GM23338 (cell line): Measurements from ENCODE around the gene TBC1D9. TPM values are rescaled to one million over a fixed set of nuclear protein-coding genes. Genes with fewer than 3 reads are reported as not detected.

Source experiments
- ATAC-seq: fragments of 200-7000 bp; cut with Tn5 transposase; 3 replicates; pipeline ENCODE4 v1.9.1; 2020
- DNase-seq: peaks from one replicate; pipeline ENCODE4 v3.0.0-alpha.2; 2015; ENCODE audit warnings: low spot score
- H2AFZ ChIP-seq: fragments of 200-600 bp; sonication (generic); 2 replicates; pipeline ENCODE4 v1.8.0; 2016; ENCODE audit warnings: antibody characterized with exemption, mild to moderate bottlenecking, moderate library complexity
- H3F3A ChIP-seq: fragments of 200-600 bp; sonication (generic); replicated peaks from 2 replicates; pipeline ENCODE4 v1.8.0; 2017; ENCODE audit warnings: antibody characterized with exemption, mixed run types, low read depth
- H3K27ac ChIP-seq: fragments of 200-600 bp; sonication (generic); 2 replicates; pipeline ENCODE4 v1.6.1; 2016; ENCODE audit warnings: low read depth
- H3K27me3 ChIP-seq: fragments of 200-600 bp; sonication (generic); 2 replicates; pipeline ENCODE4 v1.8.0; 2016; ENCODE audit warnings: mild to moderate bottlenecking, mixed run types, moderate library complexity; ENCODE audit not compliant: insufficient read depth
- H3K36me3 ChIP-seq: fragments of 200-600 bp; sonication (generic); 2 replicates; pipeline ENCODE4 v1.8.0; 2016; ENCODE audit warnings: mild to moderate bottlenecking; ENCODE audit not compliant: insufficient read depth
- H3K4me1 ChIP-seq: fragments of 200-600 bp; sonication (generic); 2 replicates; pipeline ENCODE4 v1.8.0; 2016; ENCODE audit warnings: mild to moderate bottlenecking, moderate library complexity; ENCODE audit not compliant: insufficient read depth
- H3K4me2 ChIP-seq: fragments of 200-600 bp; sonication (generic); 2 replicates; pipeline ENCODE4 v1.7.1; 2017; ENCODE audit warnings: mixed run types
- H3K4me3 ChIP-seq: fragments of 200-600 bp; sonication (generic); 2 replicates; pipeline ENCODE4 v1.6.1; 2016; ENCODE audit warnings: mixed run types
- H3K79me2 ChIP-seq: fragments of 200-600 bp; sonication (generic); replicated peaks from 2 replicates; pipeline ENCODE4 v1.8.0; 2017; ENCODE audit warnings: mild to moderate bottlenecking; ENCODE audit not compliant: insufficient read depth
- H3K9me2 ChIP-seq: fragments of 200-600 bp; sonication (generic); 2 replicates; pipeline ENCODE4 v1.8.0; 2017; ENCODE audit not compliant: insufficient read depth
- H4K20me1 ChIP-seq: fragments of 200-600 bp; sonication (generic); replicated peaks from 2 replicates; pipeline ENCODE4 v1.8.0; 2017; ENCODE audit warnings: mild to moderate bottlenecking; ENCODE audit not compliant: insufficient read depth
- H3K27ac Mint-ChIP-seq: 2 replicates; pipeline ENCODE4 v1.8.0; 2020; ENCODE audit warnings: inconsistent platforms, mild to moderate bottlenecking, moderate library complexity, mixed read lengths
- H3K27me3 Mint-ChIP-seq: 3 replicates; pipeline ENCODE4 v1.8.0; 2022; ENCODE audit warnings: low read depth, mild to moderate bottlenecking, moderate library complexity, mixed read lengths, inconsistent platforms; ENCODE audit not compliant: insufficient read depth, poor library complexity
- H3K36me3 Mint-ChIP-seq: 3 replicates; pipeline ENCODE4 v1.8.0; 2021; ENCODE audit warnings: low read depth, mild to moderate bottlenecking, inconsistent platforms, moderate library complexity, mixed read lengths
- H3K4me1 Mint-ChIP-seq: 3 replicates; pipeline ENCODE4 v1.8.0; 2020; ENCODE audit warnings: mild to moderate bottlenecking, inconsistent platforms, mixed read lengths
- H3K4me3 Mint-ChIP-seq: 3 replicates; pipeline ENCODE4 v1.8.0; 2021; ENCODE audit warnings: moderate library complexity, mild to moderate bottlenecking, inconsistent platforms, mixed read lengths
- H3K9me3 Mint-ChIP-seq: 3 replicates; pipeline ENCODE4 v1.8.0; 2020; ENCODE audit warnings: moderate library complexity, mild to moderate bottlenecking, inconsistent platforms, mixed read lengths
- CREB1 ChIP-seq: fragments of 250-450 bp; sonication (Bioruptor Pico); IDR thresholded peaks from 2 replicates; pipeline ENCODE4 v1.5.0; 2020; ENCODE audit warnings: low read depth, mild to moderate bottlenecking, moderate library complexity
- EZH2 ChIP-seq: fragments of 200-600 bp; sonication (generic); IDR thresholded peaks from one replicate; pipeline ENCODE4 v1.8.0; 2017; ENCODE audit warnings: antibody characterized with exemption, mild to moderate bottlenecking, low read depth; ENCODE audit not compliant: unreplicated experiment
- EZH2phosphoT487 ChIP-seq: fragments of 200-600 bp; sonication (generic); IDR thresholded peaks from one replicate; pipeline ENCODE4 v1.8.1; 2018; ENCODE audit warnings: antibody characterized with exemption; ENCODE audit not compliant: unreplicated experiment
- JUNB ChIP-seq: IDR thresholded peaks from one replicate; pipeline ENCODE4 v1.6.1; 2016; ENCODE audit warnings: antibody characterized with exemption; ENCODE audit not compliant: unreplicated experiment
- NANOG ChIP-seq: IDR thresholded peaks from 2 replicates; pipeline ENCODE4 v1.6.1; 2016; ENCODE audit warnings: antibody characterized with exemption, borderline replicate concordance
- POLR2AphosphoS5 ChIP-seq: IDR thresholded peaks from 2 replicates; pipeline ENCODE4 v1.6.1; 2016; ENCODE audit warnings: antibody characterized with exemption, low read depth
- STAT1 ChIP-seq: IDR thresholded peaks from one replicate; pipeline ENCODE4 v1.6.1; 2016; ENCODE audit warnings: antibody characterized with exemption; ENCODE audit not compliant: unreplicated experiment
- ZNF114 ChIP-seq: fragments of 250-450 bp; sonication (Bioruptor Pico); IDR thresholded peaks from 2 replicates; pipeline ENCODE4 v1.5.0; 2020; ENCODE audit warnings: mild to moderate bottlenecking, moderate library complexity
- ZNF331 ChIP-seq: fragments of 250-450 bp; sonication (Bioruptor Pico); IDR thresholded peaks from 2 replicates; pipeline ENCODE4 v1.5.0; 2020; ENCODE audit warnings: low read depth, mild to moderate bottlenecking, moderate library complexity
- polyA plus RNA-seq: library from polyadenylated mRNA; unstranded; fragments of >200 nt; fragmentation: Nextera tagmentation; extraction: Ambion mirVana; gene quantifications from 2 replicates; pipeline ENCODE4 v1.2.1, GENCODE V29; 2016
- total RNA-seq: library from RNA; depleted of rRNA; stranded (reverse); fragments of >200 nt; shearing (Covaris generic); gene quantifications from 2 replicates; pipeline ENCODE4 v1.2.3, GENCODE V29; 2014
- TF ChIP-seq, protein P1 (sequence below): IDR thresholded peaks from 2 replicates; pipeline ENCODE4 v1.6.1; 2016; ENCODE audit warnings: antibody characterized with exemption
- TF ChIP-seq, protein P2 (sequence below), 2 experiments: fragments of 200-600 bp in 1 of 2; sonication (generic) in 1 of 2; conservative IDR thresholded peaks; 2 replicates each; pipeline versions ENCODE4 v1.5.1 to v1.6.1; 2016 to 2017; ENCODE audit warnings: antibody characterized with exemption in 2 of 2, low read depth in 2 of 2, mild to moderate bottlenecking in 2 of 2, moderate library complexity in 1 of 2
- TF ChIP-seq, protein P3 (sequence below): fragments of 250-450 bp; sonication (Bioruptor Pico); IDR thresholded peaks from 2 replicates; pipeline ENCODE4 v1.5.0; 2020; ENCODE audit warnings: mild to moderate bottlenecking, moderate library complexity
- TF ChIP-seq, protein P4 (sequence below): IDR thresholded peaks from one replicate; pipeline ENCODE4 v1.6.1; 2018; ENCODE audit warnings: antibody characterized with exemption; ENCODE audit not compliant: unreplicated experiment

The TBC1D9 gene
- total and polyA plus RNA-seq, 2 experiments from 2014 or later: 0.03 to 0.56 TPM

DNA sequence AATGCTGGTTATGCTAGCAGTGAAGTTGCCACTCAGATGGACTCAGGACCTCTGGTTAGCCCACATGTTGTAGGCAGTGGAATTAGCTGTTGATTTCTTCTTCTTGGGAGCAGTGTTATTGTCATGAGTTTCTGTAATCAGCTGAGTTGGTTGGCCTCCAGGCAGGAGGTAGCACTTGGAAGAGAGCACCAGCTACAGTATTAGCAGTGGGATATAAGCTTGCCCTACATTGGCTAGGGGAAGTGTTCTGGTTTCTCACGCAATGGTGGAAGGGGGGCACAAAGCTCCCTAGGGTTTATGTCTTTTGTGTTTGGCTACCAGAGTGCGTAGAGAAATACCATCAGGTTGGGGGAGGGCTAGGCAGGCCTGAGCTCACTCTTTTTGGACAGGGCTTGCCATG lies 153.5 kb downstream of the TBC1D9 start:
- Histone ChIP-seq H3K79me2 (no peaks in the 10 kb centered on the region), H3K4me1 (peaks cover 5% of the 10 kb centered on the region; the same call in 1 of the 2 replicates), H3K36me3 (no peaks in the 10 kb centered on the region), H3K4me2 (no peak overlapping the region), H3K27ac (no peak overlapping the region), H3K9me2 (no peaks in the 10 kb centered on the region), H3K27me3 (no peaks in the 10 kb centered on the region), H2AFZ (no peak overlapping the region), H3F3A (no peaks in the 10 kb centered on the region), H3K4me3 (no peak overlapping the region), H4K20me1 (no peaks in the 10 kb centered on the region)
- H3K9me3 Mint-ChIP-seq: no peaks in the 10 kb centered on the region
- peaks cover 7% of the 10 kb centered on the region; the same call in 2 of the 3 replicates for H3K4me1 Mint-ChIP-seq
- H3K4me3 Mint-ChIP-seq: no peak overlapping the region
- H3K27ac Mint-ChIP-seq: no peak overlapping the region
- H3K27me3 Mint-ChIP-seq: no peaks in the 10 kb centered on the region
- no peaks in the 10 kb centered on the region for H3K36me3 Mint-ChIP-seq
- DNase-seq (no peak), ATAC-seq (no peak)
- TF ChIP-seq, protein P1, sequence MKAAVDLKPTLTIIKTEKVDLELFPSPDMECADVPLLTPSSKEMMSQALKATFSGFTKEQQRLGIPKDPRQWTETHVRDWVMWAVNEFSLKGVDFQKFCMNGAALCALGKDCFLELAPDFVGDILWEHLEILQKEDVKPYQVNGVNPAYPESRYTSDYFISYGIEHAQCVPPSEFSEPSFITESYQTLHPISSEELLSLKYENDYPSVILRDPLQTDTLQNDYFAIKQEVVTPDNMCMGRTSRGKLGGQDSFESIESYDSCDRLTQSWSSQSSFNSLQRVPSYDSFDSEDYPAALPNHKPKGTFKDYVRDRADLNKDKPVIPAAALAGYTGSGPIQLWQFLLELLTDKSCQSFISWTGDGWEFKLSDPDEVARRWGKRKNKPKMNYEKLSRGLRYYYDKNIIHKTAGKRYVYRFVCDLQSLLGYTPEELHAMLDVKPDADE: no peak
- TF ChIP-seq, protein P2, sequence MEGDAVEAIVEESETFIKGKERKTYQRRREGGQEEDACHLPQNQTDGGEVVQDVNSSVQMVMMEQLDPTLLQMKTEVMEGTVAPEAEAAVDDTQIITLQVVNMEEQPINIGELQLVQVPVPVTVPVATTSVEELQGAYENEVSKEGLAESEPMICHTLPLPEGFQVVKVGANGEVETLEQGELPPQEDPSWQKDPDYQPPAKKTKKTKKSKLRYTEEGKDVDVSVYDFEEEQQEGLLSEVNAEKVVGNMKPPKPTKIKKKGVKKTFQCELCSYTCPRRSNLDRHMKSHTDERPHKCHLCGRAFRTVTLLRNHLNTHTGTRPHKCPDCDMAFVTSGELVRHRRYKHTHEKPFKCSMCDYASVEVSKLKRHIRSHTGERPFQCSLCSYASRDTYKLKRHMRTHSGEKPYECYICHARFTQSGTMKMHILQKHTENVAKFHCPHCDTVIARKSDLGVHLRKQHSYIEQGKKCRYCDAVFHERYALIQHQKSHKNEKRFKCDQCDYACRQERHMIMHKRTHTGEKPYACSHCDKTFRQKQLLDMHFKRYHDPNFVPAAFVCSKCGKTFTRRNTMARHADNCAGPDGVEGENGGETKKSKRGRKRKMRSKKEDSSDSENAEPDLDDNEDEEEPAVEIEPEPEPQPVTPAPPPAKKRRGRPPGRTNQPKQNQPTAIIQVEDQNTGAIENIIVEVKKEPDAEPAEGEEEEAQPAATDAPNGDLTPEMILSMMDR (conservative IDR thresholded peaks at IDR 0.05; ENCODE audit: low read depth in 2 of 2): no peak
- TF ChIP-seq STAT1 (no peak), EZH2 (no peak), POLR2AphosphoS5 (no peak), NANOG (no peak), ZNF114 (CRISPR knock-in tag) (no peak), CREB1 (CRISPR knock-in tag) (no peak), EZH2phosphoT487 (no peak), JUNB (no peak), ZNF331 (CRISPR knock-in tag) (no peak)
- TF ChIP-seq, protein P3, sequence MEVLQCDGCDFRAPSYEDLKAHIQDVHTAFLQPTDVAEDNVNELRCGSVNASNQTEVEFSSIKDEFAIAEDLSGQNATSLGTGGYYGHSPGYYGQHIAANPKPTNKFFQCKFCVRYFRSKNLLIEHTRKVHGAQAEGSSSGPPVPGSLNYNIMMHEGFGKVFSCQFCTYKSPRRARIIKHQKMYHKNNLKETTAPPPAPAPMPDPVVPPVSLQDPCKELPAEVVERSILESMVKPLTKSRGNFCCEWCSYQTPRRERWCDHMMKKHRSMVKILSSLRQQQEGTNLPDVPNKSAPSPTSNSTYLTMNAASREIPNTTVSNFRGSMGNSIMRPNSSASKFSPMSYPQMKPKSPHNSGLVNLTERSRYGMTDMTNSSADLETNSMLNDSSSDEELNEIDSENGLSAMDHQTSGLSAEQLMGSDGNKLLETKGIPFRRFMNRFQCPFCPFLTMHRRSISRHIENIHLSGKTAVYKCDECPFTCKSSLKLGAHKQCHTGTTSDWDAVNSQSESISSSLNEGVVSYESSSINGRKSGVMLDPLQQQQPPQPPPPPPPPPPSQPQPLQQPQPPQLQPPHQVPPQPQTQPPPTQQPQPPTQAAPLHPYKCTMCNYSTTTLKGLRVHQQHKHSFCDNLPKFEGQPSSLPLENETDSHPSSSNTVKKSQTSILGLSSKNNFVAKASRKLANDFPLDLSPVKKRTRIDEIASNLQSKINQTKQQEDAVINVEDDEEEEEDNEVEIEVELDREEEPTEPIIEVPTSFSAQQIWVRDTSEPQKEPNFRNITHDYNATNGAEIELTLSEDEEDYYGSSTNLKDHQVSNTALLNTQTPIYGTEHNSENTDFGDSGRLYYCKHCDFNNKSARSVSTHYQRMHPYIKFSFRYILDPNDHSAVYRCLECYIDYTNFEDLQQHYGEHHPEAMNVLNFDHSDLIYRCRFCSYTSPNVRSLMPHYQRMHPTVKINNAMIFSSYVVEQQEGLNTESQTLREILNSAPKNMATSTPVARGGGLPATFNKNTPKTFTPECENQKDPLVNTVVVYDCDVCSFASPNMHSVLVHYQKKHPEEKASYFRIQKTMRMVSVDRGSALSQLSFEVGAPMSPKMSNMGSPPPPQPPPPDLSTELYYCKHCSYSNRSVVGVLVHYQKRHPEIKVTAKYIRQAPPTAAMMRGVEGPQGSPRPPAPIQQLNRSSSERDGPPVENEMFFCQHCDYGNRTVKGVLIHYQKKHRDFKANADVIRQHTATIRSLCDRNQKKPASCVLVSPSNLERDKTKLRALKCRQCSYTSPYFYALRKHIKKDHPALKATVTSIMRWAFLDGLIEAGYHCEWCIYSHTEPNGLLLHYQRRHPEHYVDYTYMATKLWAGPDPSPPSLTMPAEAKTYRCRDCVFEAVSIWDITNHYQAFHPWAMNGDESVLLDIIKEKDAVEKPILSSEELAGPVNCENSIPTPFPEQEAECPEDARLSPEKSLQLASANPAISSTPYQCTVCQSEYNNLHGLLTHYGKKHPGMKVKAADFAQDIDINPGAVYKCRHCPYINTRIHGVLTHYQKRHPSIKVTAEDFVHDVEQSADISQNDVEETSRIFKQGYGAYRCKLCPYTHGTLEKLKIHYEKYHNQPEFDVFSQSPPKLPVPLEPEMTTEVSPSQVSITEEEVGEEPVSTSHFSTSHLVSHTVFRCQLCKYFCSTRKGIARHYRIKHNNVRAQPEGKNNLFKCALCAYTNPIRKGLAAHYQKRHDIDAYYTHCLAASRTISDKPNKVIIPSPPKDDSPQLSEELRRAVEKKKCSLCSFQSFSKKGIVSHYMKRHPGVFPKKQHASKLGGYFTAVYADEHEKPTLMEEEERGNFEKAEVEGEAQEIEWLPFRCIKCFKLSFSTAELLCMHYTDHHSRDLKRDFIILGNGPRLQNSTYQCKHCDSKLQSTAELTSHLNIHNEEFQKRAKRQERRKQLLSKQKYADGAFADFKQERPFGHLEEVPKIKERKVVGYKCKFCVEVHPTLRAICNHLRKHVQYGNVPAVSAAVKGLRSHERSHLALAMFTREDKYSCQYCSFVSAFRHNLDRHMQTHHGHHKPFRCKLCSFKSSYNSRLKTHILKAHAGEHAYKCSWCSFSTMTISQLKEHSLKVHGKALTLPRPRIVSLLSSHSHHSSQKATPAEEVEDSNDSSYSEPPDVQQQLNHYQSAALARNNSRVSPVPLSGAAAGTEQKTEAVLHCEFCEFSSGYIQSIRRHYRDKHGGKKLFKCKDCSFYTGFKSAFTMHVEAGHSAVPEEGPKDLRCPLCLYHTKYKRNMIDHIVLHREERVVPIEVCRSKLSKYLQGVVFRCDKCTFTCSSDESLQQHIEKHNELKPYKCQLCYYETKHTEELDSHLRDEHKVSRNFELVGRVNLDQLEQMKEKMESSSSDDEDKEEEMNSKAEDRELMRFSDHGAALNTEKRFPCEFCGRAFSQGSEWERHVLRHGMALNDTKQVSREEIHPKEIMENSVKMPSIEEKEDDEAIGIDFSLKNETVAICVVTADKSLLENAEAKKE (CRISPR knock-in tag): no peak
- TF ChIP-seq, protein P4, sequence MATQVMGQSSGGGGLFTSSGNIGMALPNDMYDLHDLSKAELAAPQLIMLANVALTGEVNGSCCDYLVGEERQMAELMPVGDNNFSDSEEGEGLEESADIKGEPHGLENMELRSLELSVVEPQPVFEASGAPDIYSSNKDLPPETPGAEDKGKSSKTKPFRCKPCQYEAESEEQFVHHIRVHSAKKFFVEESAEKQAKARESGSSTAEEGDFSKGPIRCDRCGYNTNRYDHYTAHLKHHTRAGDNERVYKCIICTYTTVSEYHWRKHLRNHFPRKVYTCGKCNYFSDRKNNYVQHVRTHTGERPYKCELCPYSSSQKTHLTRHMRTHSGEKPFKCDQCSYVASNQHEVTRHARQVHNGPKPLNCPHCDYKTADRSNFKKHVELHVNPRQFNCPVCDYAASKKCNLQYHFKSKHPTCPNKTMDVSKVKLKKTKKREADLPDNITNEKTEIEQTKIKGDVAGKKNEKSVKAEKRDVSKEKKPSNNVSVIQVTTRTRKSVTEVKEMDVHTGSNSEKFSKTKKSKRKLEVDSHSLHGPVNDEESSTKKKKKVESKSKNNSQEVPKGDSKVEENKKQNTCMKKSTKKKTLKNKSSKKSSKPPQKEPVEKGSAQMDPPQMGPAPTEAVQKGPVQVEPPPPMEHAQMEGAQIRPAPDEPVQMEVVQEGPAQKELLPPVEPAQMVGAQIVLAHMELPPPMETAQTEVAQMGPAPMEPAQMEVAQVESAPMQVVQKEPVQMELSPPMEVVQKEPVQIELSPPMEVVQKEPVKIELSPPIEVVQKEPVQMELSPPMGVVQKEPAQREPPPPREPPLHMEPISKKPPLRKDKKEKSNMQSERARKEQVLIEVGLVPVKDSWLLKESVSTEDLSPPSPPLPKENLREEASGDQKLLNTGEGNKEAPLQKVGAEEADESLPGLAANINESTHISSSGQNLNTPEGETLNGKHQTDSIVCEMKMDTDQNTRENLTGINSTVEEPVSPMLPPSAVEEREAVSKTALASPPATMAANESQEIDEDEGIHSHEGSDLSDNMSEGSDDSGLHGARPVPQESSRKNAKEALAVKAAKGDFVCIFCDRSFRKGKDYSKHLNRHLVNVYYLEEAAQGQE: no peak
